ENCODE measurements around the gene TMEM59.

TMEM59 gene

GRCh38 chr1:53982034-53982762 is 70.8 kb downstream of the TMEM59 start:
- DNase-seq (ENCODE audit: low read depth) = no peak

- DNase-seq (ENCODE audit: low read depth) = no peak
Observed at GRCh38 chr1:53981220-53981619, 71.8 kb downstream of the TMEM59 start.

- no peak for DNase-seq (ENCODE audit: low read depth)
Observed at GRCh38 chr1:53979712-53980450, 73.1 kb downstream of the TMEM59 start.

Measured in stimulated activated CD8-positive, alpha-beta memory T cell treated with anti-CD3 and anti-CD28 coated beads, Interleukin-15, amount 100 ng/mL, for 1 hour (primary cell).